Activated T-helper 2 cell treated with anti-CD3 and anti-CD28 coated beads, Interferon-gamma antibody, Interleukin-2, Interleukin-4, amounts not matched to agents 10 μg/mL and 5 μg/mL and 100 μg/mL, durations not matched to agents 14 hours and 24 hours and 36 hours (primary cell): ENCODE results near the gene VPS13D. TPM values are rescaled to one million over a fixed set of nuclear protein-coding genes. Genes with fewer than 3 reads are reported as not detected.

Source experiments
- DNase-seq: peaks from one replicate; pipeline ENCODE4 v3.0.0; 2021; ENCODE audit warnings: low spot score
- H3K27ac Mint-ChIP-seq: one replicate; pipeline ENCODE4 v1.8.0; 2021; ENCODE audit warnings: mixed read lengths
- H3K27me3 Mint-ChIP-seq: one replicate; pipeline ENCODE4 v1.8.0; 2021; ENCODE audit warnings: low read depth, mixed read lengths
- H3K36me3 Mint-ChIP-seq: one replicate; pipeline ENCODE4 v1.8.0; 2021; ENCODE audit warnings: low read depth, mixed read lengths
- H3K4me1 Mint-ChIP-seq: one replicate; pipeline ENCODE4 v1.8.0; 2021; ENCODE audit warnings: low read depth, mixed read lengths
- H3K4me3 Mint-ChIP-seq: one replicate; pipeline ENCODE4 v1.8.0; 2021; ENCODE audit warnings: low read depth, mild to moderate bottlenecking, moderate library complexity, mixed read lengths
- H3K9me3 Mint-ChIP-seq: one replicate; pipeline ENCODE4 v1.8.0; 2021; ENCODE audit warnings: mixed read lengths
- intact Hi-C: fragments of 100-400 bp; cut with micrococcal nuclease; formaldehyde crosslinking; loops from one replicate; pipeline ENCODE4 v1.15.1; 2023
- total RNA-seq: library from RNA; stranded (reverse); gene quantifications from 2 replicates; pipeline ENCODE4 v1.2.3, GENCODE V29; 2022

VPS13D gene
- total RNA-seq, 1 donor from 2014 or later, result 28.6 TPM

DNA sequence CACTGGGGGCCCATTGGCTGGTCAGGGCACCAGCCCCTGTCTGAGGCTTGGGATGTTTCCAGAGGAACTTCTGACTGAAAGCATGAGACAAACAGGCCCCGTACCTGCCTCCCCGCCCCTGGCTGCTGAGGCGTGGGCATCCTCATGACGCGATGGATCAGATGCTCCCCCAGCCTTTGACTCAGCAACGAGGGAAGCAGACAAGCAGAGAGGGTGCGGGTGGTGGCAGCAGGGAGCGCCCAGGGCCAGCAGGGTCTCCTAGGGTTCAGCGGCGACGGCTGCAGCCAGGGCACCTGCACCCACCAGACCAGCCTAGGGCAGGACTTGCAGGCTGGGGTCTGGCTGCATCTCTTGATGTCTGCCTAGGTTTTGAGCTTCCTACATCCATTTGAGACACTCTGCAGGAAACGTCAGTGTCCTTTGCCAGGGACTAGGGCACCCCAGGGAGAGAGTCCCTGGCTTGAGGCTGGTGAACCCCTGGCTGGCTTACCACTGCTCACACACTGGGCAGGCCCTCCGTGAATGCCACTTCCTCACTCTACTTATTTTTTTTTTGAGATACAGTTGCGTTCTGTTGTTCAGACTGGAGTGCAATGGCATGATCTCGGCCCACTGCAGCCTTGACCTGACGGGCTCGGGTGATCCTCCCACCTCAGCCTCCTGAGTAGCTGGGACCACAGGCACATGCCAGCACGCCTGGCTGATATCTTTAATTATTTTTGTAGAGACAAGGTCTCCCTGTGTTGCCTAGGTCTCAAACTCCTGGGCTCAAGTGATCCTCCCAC lies 324.9 kb downstream of the VPS13D start:
- H3K27ac Mint-ChIP-seq, result no peak overlapping the region
- intact Hi-C loops, result no loop called here
- no peaks in the 10 kb centered on the region for H3K27me3 Mint-ChIP-seq
- no peaks in the 10 kb centered on the region for H3K36me3 Mint-ChIP-seq
- H3K4me3 Mint-ChIP-seq, result no peak overlapping the region
- H3K4me1 Mint-ChIP-seq, result peaks cover 8% of the 10 kb centered on the region
- no peaks in the 10 kb centered on the region for H3K9me3 Mint-ChIP-seq
- no peak for DNase-seq

DNA sequence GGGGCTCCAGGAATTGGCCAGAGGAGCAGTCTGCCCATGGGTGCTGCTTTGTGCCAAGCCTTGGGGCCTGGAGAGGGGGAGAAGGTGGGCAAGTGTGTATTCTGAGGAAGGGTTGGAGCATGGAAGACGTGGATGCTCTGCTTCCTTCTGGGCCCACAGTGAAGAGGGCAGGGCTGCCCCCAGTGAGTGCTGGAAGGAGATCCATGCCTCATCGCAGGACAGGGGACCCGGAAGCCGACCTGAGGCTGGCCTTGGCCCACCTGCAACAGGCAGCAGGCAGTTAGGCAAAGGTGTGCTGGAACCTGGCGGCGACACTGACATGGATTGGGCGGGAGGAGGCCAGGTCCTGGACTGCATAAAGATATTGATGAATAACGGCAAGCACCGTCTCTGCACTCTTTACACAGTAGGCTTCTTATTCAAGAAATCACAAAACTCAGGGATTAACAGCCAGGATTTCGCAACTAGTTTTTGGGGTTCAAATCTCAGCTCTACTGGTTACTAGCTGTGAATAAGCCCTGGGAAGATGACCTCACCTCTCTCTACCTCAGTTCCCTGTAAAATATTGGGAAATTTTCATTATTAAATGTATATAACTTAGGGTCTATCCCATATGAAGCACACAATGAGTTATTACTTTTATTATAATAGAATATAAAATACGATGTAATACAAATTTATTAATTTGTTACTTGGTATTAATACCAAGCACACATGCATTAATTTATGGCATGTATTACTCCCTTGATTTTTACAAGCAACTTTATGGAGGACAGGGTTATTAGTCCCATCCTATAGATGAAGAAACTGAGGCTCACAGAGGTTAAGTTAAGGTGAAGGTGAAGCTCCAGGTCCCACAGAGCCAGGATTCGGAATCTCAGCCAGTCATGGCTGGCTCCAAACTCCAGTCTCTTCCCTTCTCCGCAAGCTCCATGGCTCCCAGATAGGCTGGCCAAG lies 325.9 kb downstream of the VPS13D start:
- DNase-seq, result no peak
- Mint-ChIP-seq H3K4me1 (peaks cover 4% of the 10 kb centered on the region), H3K27ac (no peak overlapping the region), H3K4me3 (no peak overlapping the region), H3K36me3 (no peaks in the 10 kb centered on the region), H3K27me3 (no peaks in the 10 kb centered on the region), H3K9me3 (no peaks in the 10 kb centered on the region)
- intact Hi-C loops, result no loop called here

DNA sequence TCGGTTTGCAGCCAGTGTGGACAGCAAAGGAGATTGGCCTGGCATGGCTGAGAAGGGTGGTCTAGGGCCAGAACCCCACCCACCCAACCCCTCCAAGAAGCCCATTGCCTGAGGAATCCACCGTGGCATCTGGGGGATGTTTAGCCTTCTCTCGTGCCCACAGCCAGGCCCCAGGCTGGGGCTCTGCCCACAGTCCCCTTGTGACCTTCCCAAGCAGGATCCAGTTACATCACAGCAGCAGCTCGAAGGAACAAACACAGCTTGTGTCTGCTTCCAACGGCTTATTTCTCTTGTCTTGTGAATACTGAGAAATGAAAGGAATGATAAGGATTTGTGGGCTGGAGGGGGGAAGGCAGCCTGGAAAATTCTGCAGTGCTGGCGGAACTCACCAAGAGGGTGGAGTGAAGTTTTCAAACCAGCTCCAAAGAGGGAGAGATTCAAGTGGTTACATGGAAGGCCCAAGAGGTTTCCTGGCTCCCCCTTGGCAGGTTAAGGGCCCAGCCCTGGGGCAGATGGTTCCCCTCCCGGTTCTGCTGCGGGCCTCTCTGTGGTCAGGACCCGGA lies 326.6 kb downstream of the VPS13D start:
- no peaks in the 10 kb centered on the region for H3K9me3 Mint-ChIP-seq
- H3K27ac Mint-ChIP-seq, result no peak overlapping the region
- no peaks in the 10 kb centered on the region for H3K27me3 Mint-ChIP-seq
- DNase-seq, result no peak
- intact Hi-C loops, result no loop called here
- no peaks in the 10 kb centered on the region for H3K36me3 Mint-ChIP-seq
- H3K4me3 Mint-ChIP-seq, result no peak overlapping the region
- peaks cover 4% of the 10 kb centered on the region for H3K4me1 Mint-ChIP-seq

DNA sequence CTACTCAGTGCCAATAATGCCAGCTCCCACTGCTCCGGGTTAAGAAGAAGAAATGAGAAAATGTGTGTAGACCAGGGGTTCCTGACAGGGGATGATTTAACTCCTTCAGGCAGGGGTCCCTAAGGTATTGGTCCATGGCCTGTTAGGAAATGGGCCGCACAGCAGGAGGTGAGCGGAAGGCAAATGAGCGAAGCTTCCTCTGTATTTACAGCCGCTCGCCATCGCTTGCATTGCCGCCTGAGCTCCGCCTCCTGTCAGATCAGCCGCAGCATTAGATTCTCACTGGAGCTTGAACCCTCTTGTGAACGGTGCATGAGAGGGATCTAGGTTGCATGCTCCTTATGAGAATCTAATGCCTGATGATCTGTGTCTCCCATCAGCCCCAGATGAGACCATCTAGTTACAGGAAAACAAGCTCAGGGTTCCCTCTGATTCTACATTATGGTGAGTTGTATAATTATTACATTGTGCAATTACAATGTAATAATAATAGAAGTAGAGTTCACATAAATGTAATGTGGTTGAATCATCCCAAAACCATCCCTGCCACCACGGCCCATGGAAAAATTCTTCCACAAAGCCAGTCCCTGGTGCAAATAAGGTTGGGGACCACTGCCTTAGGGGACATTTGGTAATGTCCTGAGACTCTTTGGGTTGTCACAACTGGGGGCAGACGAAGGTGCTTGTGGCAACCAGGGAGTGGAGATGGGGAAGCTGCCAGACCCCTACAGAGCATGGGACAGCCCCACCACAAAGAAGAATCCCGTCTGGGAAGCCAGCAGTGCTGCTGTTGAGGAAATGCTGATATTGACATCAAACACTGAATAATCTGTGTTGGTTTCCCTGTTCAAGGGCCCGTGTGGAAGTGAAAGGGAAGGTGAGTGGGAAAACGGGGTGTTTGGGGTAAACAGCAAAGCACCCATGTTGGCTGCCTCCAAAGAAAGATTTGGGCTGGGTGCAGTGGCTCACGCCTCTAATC lies 327.4 kb downstream of the VPS13D start:
- Mint-ChIP-seq H3K9me3 (peaks cover 1% of the 10 kb centered on the region), H3K27ac (no peak overlapping the region), H3K27me3 (no peaks in the 10 kb centered on the region), H3K36me3 (peaks cover under 1% of the 10 kb centered on the region), H3K4me1 (peaks cover 4% of the 10 kb centered on the region), H3K4me3 (no peak overlapping the region)
- intact Hi-C loops, result no loop called here
- DNase-seq, result no peak

DNA sequence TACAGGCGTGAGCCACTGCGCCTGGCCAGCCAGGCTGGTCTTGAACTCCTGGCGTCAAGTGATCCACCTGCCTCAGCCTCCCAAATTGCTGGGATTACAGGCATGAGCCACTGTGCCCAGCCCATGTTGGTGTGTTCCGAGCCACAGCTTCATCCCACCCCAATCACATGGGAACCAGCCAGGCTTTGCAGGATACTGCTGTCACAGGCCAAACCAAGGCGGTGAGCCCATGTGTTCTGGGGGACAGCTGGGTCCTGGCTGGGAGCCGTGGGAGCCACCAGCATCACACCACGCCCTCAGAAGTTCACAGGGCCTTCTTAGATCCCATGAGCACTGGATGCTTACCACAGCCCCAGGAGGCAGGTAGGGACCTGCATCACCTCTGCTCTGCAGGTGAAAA lies 331.3 kb downstream of the VPS13D start:
- no peak for DNase-seq
- Mint-ChIP-seq H3K9me3 (peaks cover 29% of the 10 kb centered on the region), H3K4me1 (no peaks in the 10 kb centered on the region), H3K4me3 (no peak overlapping the region), H3K27me3 (no peaks in the 10 kb centered on the region), H3K27ac (no peak overlapping the region), H3K36me3 (peaks cover 22% of the 10 kb centered on the region)
- intact Hi-C loops, result no loop called here

Other genes starting within 250 kb of the VPS13D start
- 67.9 and 69.5 TPM in 2 replicates for gene MFN2, start 249.6 kb upstream of the VPS13D start, total RNA-seq
- gene MIIP, start 210.5 kb upstream of the VPS13D start, total RNA-seq, result 85.8 and 91.2 TPM in 2 replicates
- gene TNFRSF8, start 166.7 kb upstream of the VPS13D start, total RNA-seq, result 65.0 and 65.5 TPM in 2 replicates
- gene TNFRSF1B, start 63.0 kb upstream of the VPS13D start, total RNA-seq, result 150 and 153 TPM in 2 replicates